Spleen (tissue), 7 donors: Measurements from ENCODE around the gene PARP11.

ENCODE experiments used
- CTCF ChIP-seq, 11 experiments: fragments of 200-600 bp in 7 of 11; fragments of 450-650 bp in 4 of 11; sonication (generic) in 4 of 11; IDR thresholded peaks in 8 of 11; conservative IDR thresholded peaks in 3 of 11; 1 replicate in 7 of 11; 2 replicates in 4 of 11; pipeline versions ENCODE4 v1.4.0 to v1.8.0; 2016 to 2021; ENCODE audit warnings: antibody characterized with exemption in 11 of 11, inconsistent platforms in 4 of 11, mild to moderate bottlenecking in 1 of 11
- POLR2A ChIP-seq, 3 donors: fragments of 450-650 bp; IDR thresholded peaks; one replicate each; pipeline ENCODE4 v1.5.1; 2017; ENCODE audit warnings: antibody characterized with exemption in 3 of 3, mild to moderate bottlenecking in 1 of 3
- donor health status: DM: no; HTN: no; CAD: no; lungs with moderate emphysema.
- donor health status: DM: no; HTN: no; CAD: no.
- donor health status: DM: no; HTN: no; CAD: no.

- no peak for TF ChIP-seq CTCF (IDR thresholded peaks at IDR 0.05 in 8 of 11, conservative IDR thresholded peaks at IDR 0.05 in 3 of 11)
- TF ChIP-seq POLR2A (IDR thresholded peaks at IDR 0.05), result no peak
Observed at GRCh38 chr12:3842517-3842916, 30.7 kb downstream of the PARP11 start.
